Endodermal cell (in vitro differentiated cells): Measurements from ENCODE around the gene GEMIN7. TPM values are rescaled to one million over a fixed set of nuclear protein-coding genes. Genes with fewer than 3 reads are reported as not detected.
A peak's percentile ranks its signal among the peaks of the same experiment; 100 is the strongest.

Source experiments
- DNase-seq: peaks from one replicate; pipeline ENCODE4 v3.0.0-alpha.2; 2017
- H3K27ac ChIP-seq: 2 replicates; pipeline ENCODE4 v1.5.1; 2013; ENCODE audit warnings: mild to moderate bottlenecking, low read depth, low read length, moderate library complexity
- H3K27me3 ChIP-seq: 2 replicates; pipeline ENCODE4 v1.6.1; 2013; ENCODE audit warnings: mild to moderate bottlenecking, low read length, moderate library complexity; ENCODE audit not compliant: insufficient read depth, control insufficient read depth, poor library complexity, severe bottlenecking
- H3K36me3 ChIP-seq: 2 replicates; pipeline ENCODE4 v1.7.0; 2013; ENCODE audit warnings: mild to moderate bottlenecking, low read length, moderate library complexity; ENCODE audit not compliant: control insufficient read depth, insufficient read depth
- H3K4me1 ChIP-seq: one replicate; pipeline ENCODE4 v1.7.0; 2013; ENCODE audit warnings: low read length; ENCODE audit not compliant: control insufficient read depth, insufficient read depth
- H3K4me3 ChIP-seq: 2 replicates; pipeline ENCODE4 v1.5.1; 2013; ENCODE audit warnings: mild to moderate bottlenecking, low read length, moderate library complexity
- H3K9ac ChIP-seq: 2 replicates; pipeline ENCODE4 v1.6.1; 2013; ENCODE audit warnings: mild to moderate bottlenecking, low read length, moderate library complexity; ENCODE audit not compliant: poor library complexity, severe bottlenecking; ENCODE audit errors: extremely low read depth
- H3K9me3 ChIP-seq: 2 replicates; pipeline ENCODE4 v1.6.1; 2013; ENCODE audit warnings: mild to moderate bottlenecking, low read length, moderate library complexity; ENCODE audit not compliant: control insufficient read depth
- H3K27ac Mint-ChIP-seq: 2 replicates; pipeline ENCODE4 v1.8.0; 2020; ENCODE audit warnings: mixed read lengths
- H3K27me3 Mint-ChIP-seq: 2 replicates; pipeline ENCODE4 v1.8.0; 2021; ENCODE audit warnings: mild to moderate bottlenecking, mixed read lengths; ENCODE audit not compliant: insufficient read depth
- H3K36me3 Mint-ChIP-seq: 2 replicates; pipeline ENCODE4 v1.8.0; 2020; ENCODE audit warnings: low read depth, mixed read lengths
- H3K4me1 Mint-ChIP-seq: 2 replicates; pipeline ENCODE4 v1.8.0; 2020; ENCODE audit warnings: mixed read lengths
- H3K4me3 Mint-ChIP-seq: 2 replicates; pipeline ENCODE4 v1.8.0; 2020; ENCODE audit warnings: mild to moderate bottlenecking, moderate library complexity, mixed read lengths
- H3K9me3 Mint-ChIP-seq: 2 replicates; pipeline ENCODE4 v1.8.0; 2020; ENCODE audit warnings: mild to moderate bottlenecking, mixed read lengths
- WGBS, 2 experiments: methylation state at CpG; one replicate each; pipeline versions ENCODE4 v1.1.5 to v1.1.7; 2013; ENCODE audit warnings: missing lambda C conversion rate in 2 of 2, mixed read lengths in 1 of 2; ENCODE audit not compliant: insufficient coverage in 1 of 2, insufficient read length in 1 of 2; 5-methylcytosine and 5-hydroxymethylcytosine counted together
- total RNA-seq, 2 donors: library from RNA; stranded (reverse); fragmentation: NEBNext Ultra II Directional in 1 of 2; extraction: Animal tissue kit (Norgen Biotek cat#: 25700) in 1 of 2; gene quantifications; 2 replicates in 1 of 2; 3 replicates in 1 of 2; pipeline ENCODE4 v1.2.1, GENCODE V29; 2021
- TF ChIP-seq, protein P1 (sequence below): fragments of 200-600 bp; sonication (generic); conservative IDR thresholded peaks from 2 replicates; pipeline ENCODE4 v1.5.0; 2021; ENCODE audit warnings: antibody characterized with exemption, mild to moderate bottlenecking

The GEMIN7 gene
- total RNA-seq, 2 donors from 2014 or later = 56.3 to 56.6 TPM

GRCh38 chr19:45066921-45067661, 12.0 kb upstream of the GEMIN7 start:
- TF ChIP-seq, protein P1, sequence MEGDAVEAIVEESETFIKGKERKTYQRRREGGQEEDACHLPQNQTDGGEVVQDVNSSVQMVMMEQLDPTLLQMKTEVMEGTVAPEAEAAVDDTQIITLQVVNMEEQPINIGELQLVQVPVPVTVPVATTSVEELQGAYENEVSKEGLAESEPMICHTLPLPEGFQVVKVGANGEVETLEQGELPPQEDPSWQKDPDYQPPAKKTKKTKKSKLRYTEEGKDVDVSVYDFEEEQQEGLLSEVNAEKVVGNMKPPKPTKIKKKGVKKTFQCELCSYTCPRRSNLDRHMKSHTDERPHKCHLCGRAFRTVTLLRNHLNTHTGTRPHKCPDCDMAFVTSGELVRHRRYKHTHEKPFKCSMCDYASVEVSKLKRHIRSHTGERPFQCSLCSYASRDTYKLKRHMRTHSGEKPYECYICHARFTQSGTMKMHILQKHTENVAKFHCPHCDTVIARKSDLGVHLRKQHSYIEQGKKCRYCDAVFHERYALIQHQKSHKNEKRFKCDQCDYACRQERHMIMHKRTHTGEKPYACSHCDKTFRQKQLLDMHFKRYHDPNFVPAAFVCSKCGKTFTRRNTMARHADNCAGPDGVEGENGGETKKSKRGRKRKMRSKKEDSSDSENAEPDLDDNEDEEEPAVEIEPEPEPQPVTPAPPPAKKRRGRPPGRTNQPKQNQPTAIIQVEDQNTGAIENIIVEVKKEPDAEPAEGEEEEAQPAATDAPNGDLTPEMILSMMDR = no peak
- Histone ChIP-seq H3K4me3 (no peak overlapping the region), H3K9me3 (no peaks in the 10 kb centered on the region), H3K4me1 (no peaks in the 10 kb centered on the region), H3K27me3 (no peaks in the 10 kb centered on the region), H3K36me3 (peaks cover 46% of the 10 kb centered on the region), H3K9ac (no peak overlapping the region), H3K27ac (no peak overlapping the region)
- peak overlapping the region; percentile 68 for H3K27ac Mint-ChIP-seq
- WGBS, 2 experiments = 94 to 95% methylated on average over 23 to 38 of the region's 38 CpGs
- DNase-seq = peak; percentile 59
- no peak overlapping the region for H3K4me3 Mint-ChIP-seq
- H3K9me3 Mint-ChIP-seq = no peaks in the 10 kb centered on the region
- H3K36me3 Mint-ChIP-seq = peaks cover 60% of the 10 kb centered on the region
- no peaks in the 10 kb centered on the region for H3K27me3 Mint-ChIP-seq
- H3K4me1 Mint-ChIP-seq = peaks cover 4% of the 10 kb centered on the region

GRCh38 chr19:45068041-45068440, 11.0 kb upstream of the GEMIN7 start:
- Histone ChIP-seq H3K27me3 (no peaks in the 10 kb centered on the region), H3K27ac (no peak overlapping the region), H3K9ac (no peak overlapping the region), H3K4me1 (no peaks in the 10 kb centered on the region), H3K9me3 (no peaks in the 10 kb centered on the region), H3K4me3 (no peak overlapping the region), H3K36me3 (peaks cover 44% of the 10 kb centered on the region)
- Mint-ChIP-seq H3K27me3 (no peaks in the 10 kb centered on the region), H3K4me1 (peaks cover 4% of the 10 kb centered on the region), H3K4me3 (no peak overlapping the region), H3K36me3 (peaks cover 59% of the 10 kb centered on the region), H3K27ac (no peak overlapping the region), H3K9me3 (no peaks in the 10 kb centered on the region)
- DNase-seq = no peak
- 80 to 95% methylated on average over 2 to 7 of the region's 10 CpGs for WGBS, 2 experiments
- TF ChIP-seq, protein P1 = no peak

- peaks cover 52% of the 10 kb centered on the region for H3K36me3 Mint-ChIP-seq
- H3K4me1 Mint-ChIP-seq = peaks cover 4% of the 10 kb centered on the region
- Histone ChIP-seq H3K4me3 (no peak overlapping the region), H3K4me1 (no peaks in the 10 kb centered on the region), H3K9ac (no peak overlapping the region), H3K36me3 (peaks cover 36% of the 10 kb centered on the region), H3K27ac (no peak overlapping the region), H3K27me3 (no peaks in the 10 kb centered on the region), H3K9me3 (no peaks in the 10 kb centered on the region)
- H3K4me3 Mint-ChIP-seq = no peak overlapping the region
- TF ChIP-seq, protein P1 = no peak
- no peaks in the 10 kb centered on the region for H3K9me3 Mint-ChIP-seq
- peak overlapping the region; percentile 53 for H3K27ac Mint-ChIP-seq
- 87 to 89% methylated on average over 10 to 13 of the region's 13 CpGs for WGBS, 2 experiments
- no peaks in the 10 kb centered on the region for H3K27me3 Mint-ChIP-seq
- DNase-seq = peak; percentile 86
These were observed 10.0 kb upstream of the GEMIN7 start for GRCh38 chr19:45069056-45069455.
